Upper lobe of left lung (tissue), 4 donors: ENCODE results near the gene PRDM16.

ENCODE experiments used
- EP300 ChIP-seq, 4 donors: sonication (generic); formaldehyde crosslinking; IDR thresholded peaks; one replicate each; pipeline ENCODE4 v1.5.1; 2017; ENCODE audit warnings: antibody characterized with exemption in 4 of 4, control low read depth in 2 of 4
- POLR2AphosphoS5 ChIP-seq, 2 donors: sonication (generic); formaldehyde crosslinking; IDR thresholded peaks; one replicate each; pipeline ENCODE4 v1.5.1; 2017; ENCODE audit warnings: antibody characterized with exemption in 2 of 2
- TF ChIP-seq, protein P1 (sequence below), 6 experiments: fragments of 450-650 bp in 4 of 6; fragments of 200-600 bp in 2 of 6; sonication (generic) in 2 of 6; IDR thresholded peaks; one replicate each; pipeline ENCODE4 v1.5.1; 2016 to 2019; ENCODE audit warnings: antibody characterized with exemption in 6 of 6

DNA sequence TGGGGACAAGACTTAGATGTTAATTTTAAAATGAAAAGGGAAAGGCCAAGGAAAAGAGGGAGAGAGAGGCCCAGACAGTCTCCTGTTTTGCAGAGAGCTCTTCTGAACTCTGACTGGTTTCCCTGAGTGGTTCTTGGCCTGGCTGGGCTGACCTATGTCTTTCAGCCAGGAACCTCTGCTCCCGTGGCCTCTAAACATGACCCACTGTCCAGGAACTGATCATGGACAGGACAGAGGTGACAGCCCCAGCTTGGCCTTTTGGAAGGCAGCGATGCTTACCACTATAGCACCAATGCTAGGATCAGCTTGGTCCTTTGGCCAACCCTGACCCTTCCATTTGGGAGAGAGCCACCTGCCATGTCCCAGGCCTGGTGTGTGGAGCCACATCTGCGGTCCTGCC is 55.2 kb downstream of the PRDM16 start:
- TF ChIP-seq, protein P1, sequence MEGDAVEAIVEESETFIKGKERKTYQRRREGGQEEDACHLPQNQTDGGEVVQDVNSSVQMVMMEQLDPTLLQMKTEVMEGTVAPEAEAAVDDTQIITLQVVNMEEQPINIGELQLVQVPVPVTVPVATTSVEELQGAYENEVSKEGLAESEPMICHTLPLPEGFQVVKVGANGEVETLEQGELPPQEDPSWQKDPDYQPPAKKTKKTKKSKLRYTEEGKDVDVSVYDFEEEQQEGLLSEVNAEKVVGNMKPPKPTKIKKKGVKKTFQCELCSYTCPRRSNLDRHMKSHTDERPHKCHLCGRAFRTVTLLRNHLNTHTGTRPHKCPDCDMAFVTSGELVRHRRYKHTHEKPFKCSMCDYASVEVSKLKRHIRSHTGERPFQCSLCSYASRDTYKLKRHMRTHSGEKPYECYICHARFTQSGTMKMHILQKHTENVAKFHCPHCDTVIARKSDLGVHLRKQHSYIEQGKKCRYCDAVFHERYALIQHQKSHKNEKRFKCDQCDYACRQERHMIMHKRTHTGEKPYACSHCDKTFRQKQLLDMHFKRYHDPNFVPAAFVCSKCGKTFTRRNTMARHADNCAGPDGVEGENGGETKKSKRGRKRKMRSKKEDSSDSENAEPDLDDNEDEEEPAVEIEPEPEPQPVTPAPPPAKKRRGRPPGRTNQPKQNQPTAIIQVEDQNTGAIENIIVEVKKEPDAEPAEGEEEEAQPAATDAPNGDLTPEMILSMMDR (IDR thresholded peaks at IDR 0.05) = no peak
- no peak for TF ChIP-seq POLR2AphosphoS5 (IDR thresholded peaks at IDR 0.05)
- no peak for TF ChIP-seq EP300 (IDR thresholded peaks at IDR 0.05)
